Lower leg skin (tissue), 3 donors: ENCODE results near the gene ATXN2L.

ENCODE experiments used
- POLR2A ChIP-seq, 2 donors: fragments of 450-650 bp; IDR thresholded peaks; one replicate each; pipeline ENCODE4 v1.6.1; 2016 to 2017; ENCODE audit warnings: antibody characterized with exemption in 2 of 2, mild to moderate bottlenecking in 1 of 2, moderate library complexity in 1 of 2
- TF ChIP-seq, protein P1 (sequence below), 3 donors: fragments of 450-650 bp; IDR thresholded peaks; one replicate each; pipeline ENCODE4 v1.5.1; 2016; ENCODE audit warnings: antibody characterized with exemption in 3 of 3, mild to moderate bottlenecking in 3 of 3, moderate library complexity in 2 of 3

DNA sequence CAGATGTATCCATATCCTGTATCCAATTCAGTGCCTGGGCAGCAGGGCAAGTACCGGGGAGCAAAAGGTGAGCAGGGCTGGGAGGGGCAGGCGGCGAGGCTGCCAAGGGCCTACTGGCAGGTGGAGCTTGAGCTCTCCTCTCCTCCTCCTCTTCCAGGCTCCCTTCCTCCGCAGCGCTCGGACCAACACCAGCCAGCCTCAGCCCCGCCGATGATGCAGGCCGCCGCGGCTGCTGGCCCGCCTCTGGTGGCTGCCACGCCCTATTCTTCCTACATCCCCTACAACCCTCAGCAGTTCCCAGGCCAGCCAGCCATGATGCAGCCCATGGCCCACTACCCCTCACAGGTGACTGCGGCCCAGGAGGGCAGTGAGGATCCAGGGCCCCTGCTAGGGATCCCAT is 11.6 kb downstream of the ATXN2L start:
- TF ChIP-seq, protein P1, sequence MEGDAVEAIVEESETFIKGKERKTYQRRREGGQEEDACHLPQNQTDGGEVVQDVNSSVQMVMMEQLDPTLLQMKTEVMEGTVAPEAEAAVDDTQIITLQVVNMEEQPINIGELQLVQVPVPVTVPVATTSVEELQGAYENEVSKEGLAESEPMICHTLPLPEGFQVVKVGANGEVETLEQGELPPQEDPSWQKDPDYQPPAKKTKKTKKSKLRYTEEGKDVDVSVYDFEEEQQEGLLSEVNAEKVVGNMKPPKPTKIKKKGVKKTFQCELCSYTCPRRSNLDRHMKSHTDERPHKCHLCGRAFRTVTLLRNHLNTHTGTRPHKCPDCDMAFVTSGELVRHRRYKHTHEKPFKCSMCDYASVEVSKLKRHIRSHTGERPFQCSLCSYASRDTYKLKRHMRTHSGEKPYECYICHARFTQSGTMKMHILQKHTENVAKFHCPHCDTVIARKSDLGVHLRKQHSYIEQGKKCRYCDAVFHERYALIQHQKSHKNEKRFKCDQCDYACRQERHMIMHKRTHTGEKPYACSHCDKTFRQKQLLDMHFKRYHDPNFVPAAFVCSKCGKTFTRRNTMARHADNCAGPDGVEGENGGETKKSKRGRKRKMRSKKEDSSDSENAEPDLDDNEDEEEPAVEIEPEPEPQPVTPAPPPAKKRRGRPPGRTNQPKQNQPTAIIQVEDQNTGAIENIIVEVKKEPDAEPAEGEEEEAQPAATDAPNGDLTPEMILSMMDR (IDR thresholded peaks at IDR 0.05), result no peak
- no peak for TF ChIP-seq POLR2A (IDR thresholded peaks at IDR 0.05)
